ENCODE measurements around the gene BPIFB1.

BPIFB1 gene

GRCh38 chr20:33255005-33255404 lies 28.0 kb upstream of the BPIFB1 start:
- DNase-seq (ENCODE audit: insufficient read length, low spot score) (no peak), FAIRE-seq (no peak)
- TF ChIP-seq CTCF (IDR thresholded peaks at IDR 0.05; ENCODE audit: insufficient read depth, missing control alignments): no peak

GRCh38 chr20:33257237-33257636 lies 25.8 kb upstream of the BPIFB1 start:
- TF ChIP-seq CTCF (IDR thresholded peaks at IDR 0.05; ENCODE audit: insufficient read depth, missing control alignments): no peak
- FAIRE-seq: no peak
- no peak for DNase-seq (ENCODE audit: insufficient read length, low spot score)

DNA sequence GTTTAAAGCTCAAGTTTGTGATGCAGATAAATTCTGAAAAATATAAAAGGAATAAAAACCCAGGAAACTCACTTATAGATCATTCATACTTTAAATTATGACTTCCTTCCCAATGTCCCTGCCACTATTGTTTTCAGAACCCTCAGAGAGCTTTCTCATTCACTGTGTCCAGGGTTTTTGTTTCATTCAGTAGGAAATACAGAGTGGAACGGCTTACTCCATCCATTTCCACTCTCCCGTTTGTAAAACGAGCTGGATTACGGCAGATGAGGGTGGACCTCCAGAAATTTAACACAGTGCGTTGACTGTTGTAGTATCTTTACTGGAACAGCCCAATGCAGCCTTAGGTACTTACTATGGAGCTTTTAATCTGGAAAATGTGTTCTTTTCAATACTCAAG lies 23.6 kb upstream of the BPIFB1 start:
- TF ChIP-seq CTCF (IDR thresholded peaks at IDR 0.05; ENCODE audit: insufficient read depth, missing control alignments): no peak
- no peak for FAIRE-seq
- no peak for DNase-seq (ENCODE audit: insufficient read length, low spot score)

DNA sequence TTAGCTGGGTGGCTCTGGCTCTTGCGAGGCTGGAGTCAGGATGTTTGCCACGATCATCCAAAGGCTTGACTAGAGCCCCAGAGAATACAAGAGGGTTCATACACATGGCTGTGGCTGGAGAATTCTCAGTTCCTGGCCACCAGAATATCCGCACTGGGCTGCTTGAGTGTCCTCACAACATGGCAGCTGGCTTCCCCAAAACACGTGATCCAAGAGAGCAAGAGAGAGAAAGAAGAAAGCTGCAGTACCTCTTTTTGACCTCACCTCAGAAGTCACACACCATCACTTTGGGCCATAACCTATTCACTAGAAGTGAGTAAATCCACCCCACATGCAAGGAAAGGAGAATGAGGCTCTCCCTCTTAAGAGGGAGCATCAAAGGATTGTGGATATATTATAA lies 21.5 kb upstream of the BPIFB1 start:
- FAIRE-seq (no peak), DNase-seq (ENCODE audit: insufficient read length, low spot score) (no peak)
- no peak for TF ChIP-seq CTCF (IDR thresholded peaks at IDR 0.05; ENCODE audit: insufficient read depth, missing control alignments)

- DNase-seq (ENCODE audit: insufficient read length, low spot score): no peak
- FAIRE-seq: peak; percentile 63
- peak; percentile 72 for TF ChIP-seq CTCF (IDR thresholded peaks at IDR 0.05; ENCODE audit: insufficient read depth, missing control alignments)
Observed at GRCh38 chr20:33262658-33263065, 20.4 kb upstream of the BPIFB1 start.

- no peak for FAIRE-seq
- TF ChIP-seq CTCF (IDR thresholded peaks at IDR 0.05; ENCODE audit: insufficient read depth, missing control alignments): no peak
- DNase-seq (ENCODE audit: insufficient read length, low spot score): no peak
Observed at GRCh38 chr20:33263784-33264183, 19.2 kb upstream of the BPIFB1 start.

GRCh38 chr20:33267701-33268100 lies 15.3 kb upstream of the BPIFB1 start:
- no peak for DNase-seq (ENCODE audit: insufficient read length, low spot score)
- TF ChIP-seq CTCF (IDR thresholded peaks at IDR 0.05; ENCODE audit: insufficient read depth, missing control alignments): no peak
- FAIRE-seq: no peak

Measured in D721Med (cell line).